ENCODE data around the gene SLC9A8. TPM values are rescaled to one million over a fixed set of nuclear protein-coding genes. Genes with fewer than 3 reads are reported as not detected.

SLC9A8 gene
- total RNA-seq, 1 experiment from 2014 or later = 7.5 TPM

- peaks cover 16% of the 10 kb centered on the region for H3K27me3 Mint-ChIP-seq (ENCODE audit: low read depth)
- no peaks in the 10 kb centered on the region for H3K9me3 ChIP-seq (ENCODE audit: control insufficient read depth, low read depth, low read length)
- H3K27me3 ChIP-seq (ENCODE audit: insufficient read depth, low read length) = no peaks in the 10 kb centered on the region
- H4K5ac ChIP-seq (ENCODE audit: insufficient read length, low read depth, low read length) = no peak overlapping the region
- peaks cover 8% of the 10 kb centered on the region; the same call in 1 of the 2 replicates for H3K79me2 ChIP-seq (ENCODE audit: insufficient read depth, low read length)
- TF ChIP-seq CTCF (conservative IDR thresholded peaks at IDR 0.05) = no peak
- no peak overlapping the region for H3K4me3 Mint-ChIP-seq
- H2BK12ac ChIP-seq (ENCODE audit: insufficient read length, low read depth, low read length) = no peak overlapping the region
- peaks cover 9% of the 10 kb centered on the region for H3K79me1 ChIP-seq (ENCODE audit: insufficient read depth, low read depth, low read length, poor library complexity, severe bottlenecking)
- no peak overlapping the region for H2BK5ac ChIP-seq (ENCODE audit: insufficient read length, low read length)
- H3K27ac Mint-ChIP-seq = no peak overlapping the region
- H4K8ac ChIP-seq (replicated peaks; ENCODE audit: insufficient read length, low read depth, low read length) = no peak overlapping the region
- H2BK15ac ChIP-seq (ENCODE audit: low read depth, low read length) = no peak overlapping the region
- H3K27ac ChIP-seq (ENCODE audit: insufficient read length, low read depth, low read length) = no peak overlapping the region
- H3K14ac ChIP-seq (ENCODE audit: insufficient read depth, low read length) = no peak overlapping the region
- no peak overlapping the region for H2BK20ac ChIP-seq (ENCODE audit: low read depth, low read length, poor library complexity, severe bottlenecking)
- H3K4me2 ChIP-seq (ENCODE audit: insufficient read depth, insufficient read length, low read length) = no peak overlapping the region
- H3T11ph ChIP-seq (ENCODE audit: low read length) = no peak overlapping the region
- no CpG with 5 or more reads among the region's 3 CpGs for WGBS (ENCODE audit: extremely low coverage, insufficient read length, low lambda C conversion rate)
- H3K36me3 Mint-ChIP-seq (ENCODE audit: insufficient read depth in 1 of 3, low read depth in 3 of 3) = no peaks in the 10 kb centered on the region; a peak in 1 of 7 replicates
- DNase-seq = no peak
- H2AK5ac ChIP-seq (ENCODE audit: insufficient read length, low read length) = no peak overlapping the region
- no peak overlapping the region for H3K9ac ChIP-seq (ENCODE audit: extremely low read depth, insufficient read length, low read length)
- no peak overlapping the region; the same call in 1 of the 2 replicates for H3K4ac ChIP-seq (ENCODE audit: low read depth, low read length)
- no peak overlapping the region for H3K23ac ChIP-seq (ENCODE audit: insufficient read length, low read depth, low read length)
- H3K23me2 ChIP-seq (ENCODE audit: insufficient read length, low read depth, low read length, poor library complexity, severe bottlenecking) = peaks cover 10% of the 10 kb centered on the region
- no peak overlapping the region for H2BK120ac ChIP-seq (ENCODE audit: low read depth, low read length, poor library complexity, severe bottlenecking)
- no peak overlapping the region for H3K18ac ChIP-seq (ENCODE audit: insufficient read length, low read depth, low read length)
- no peak overlapping the region for H2AFZ ChIP-seq (ENCODE audit: low read length)
- no peak overlapping the region for H3K56ac ChIP-seq (ENCODE audit: insufficient read length, low read depth, low read length)
- H4K20me1 ChIP-seq (ENCODE audit: control insufficient read depth, insufficient read depth, insufficient read length) = no peaks in the 10 kb centered on the region
- H3K4me1 ChIP-seq (ENCODE audit: insufficient read depth, low read length) = peaks cover 2% of the 10 kb centered on the region; the same call in 1 of the 2 replicates
- peaks cover 16 to 20% of the 10 kb centered on the region in 2 experiments for H3K4me1 Mint-ChIP-seq
- H4K91ac ChIP-seq (ENCODE audit: insufficient read length, low read depth, low read length) = no peak overlapping the region
- H3K9me3 Mint-ChIP-seq = peaks cover 3 to 4% of the 10 kb centered on the region in 2 experiments; a peak in 4 of 5 replicates
Measured at GRCh38 chr20:49918446-49918845, 105.8 kb downstream of the SLC9A8 start.

Measured in H9 (cell line).